ENCODE data around the gene ATAD1.

The ATAD1 gene

DNA sequence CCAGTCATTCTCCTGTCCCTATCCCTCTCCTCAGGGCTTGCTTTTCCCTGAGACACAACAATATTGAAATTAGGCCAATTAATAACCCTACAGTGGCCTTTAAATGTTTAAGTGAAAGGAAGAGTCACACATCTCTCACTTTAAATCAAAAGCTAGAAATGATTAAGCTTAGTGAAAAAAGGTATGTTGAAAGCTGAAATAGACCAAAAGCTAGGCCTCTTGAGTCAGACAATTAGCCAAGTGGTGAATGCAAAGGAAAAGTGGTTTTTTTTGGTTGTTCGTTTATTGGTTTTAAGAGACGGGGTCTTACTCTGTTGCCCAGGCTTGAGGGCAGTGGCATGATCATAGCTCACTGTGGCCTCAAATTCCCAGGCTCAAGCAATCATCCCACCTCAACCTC lies 9.7 kb upstream of the ATAD1 start:
- no peak for DNase-seq (ENCODE audit: low spot score)
- TF ChIP-seq, protein P1, sequence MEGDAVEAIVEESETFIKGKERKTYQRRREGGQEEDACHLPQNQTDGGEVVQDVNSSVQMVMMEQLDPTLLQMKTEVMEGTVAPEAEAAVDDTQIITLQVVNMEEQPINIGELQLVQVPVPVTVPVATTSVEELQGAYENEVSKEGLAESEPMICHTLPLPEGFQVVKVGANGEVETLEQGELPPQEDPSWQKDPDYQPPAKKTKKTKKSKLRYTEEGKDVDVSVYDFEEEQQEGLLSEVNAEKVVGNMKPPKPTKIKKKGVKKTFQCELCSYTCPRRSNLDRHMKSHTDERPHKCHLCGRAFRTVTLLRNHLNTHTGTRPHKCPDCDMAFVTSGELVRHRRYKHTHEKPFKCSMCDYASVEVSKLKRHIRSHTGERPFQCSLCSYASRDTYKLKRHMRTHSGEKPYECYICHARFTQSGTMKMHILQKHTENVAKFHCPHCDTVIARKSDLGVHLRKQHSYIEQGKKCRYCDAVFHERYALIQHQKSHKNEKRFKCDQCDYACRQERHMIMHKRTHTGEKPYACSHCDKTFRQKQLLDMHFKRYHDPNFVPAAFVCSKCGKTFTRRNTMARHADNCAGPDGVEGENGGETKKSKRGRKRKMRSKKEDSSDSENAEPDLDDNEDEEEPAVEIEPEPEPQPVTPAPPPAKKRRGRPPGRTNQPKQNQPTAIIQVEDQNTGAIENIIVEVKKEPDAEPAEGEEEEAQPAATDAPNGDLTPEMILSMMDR (IDR thresholded peaks at IDR 0.05; ENCODE audit: extremely low read depth, missing control alignments) = no peak

DNA sequence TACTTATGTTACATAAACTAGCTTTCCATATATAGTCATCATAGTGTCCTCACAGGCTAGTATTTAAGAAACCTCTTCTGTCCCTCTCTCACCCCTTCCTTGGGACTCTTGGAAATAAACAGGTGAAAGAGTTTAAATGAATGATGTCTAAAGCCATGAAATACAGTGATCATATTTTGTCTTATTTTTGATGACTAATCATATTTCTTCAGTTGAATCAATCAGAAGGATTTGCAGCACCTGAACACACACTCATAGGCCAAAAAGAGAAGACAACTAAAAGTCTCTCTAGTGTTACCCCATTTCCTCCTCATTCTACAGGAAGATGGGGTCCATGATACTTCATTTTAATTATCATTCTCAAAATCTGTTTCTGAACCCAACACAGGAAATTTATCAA lies 8.6 kb upstream of the ATAD1 start:
- DNase-seq (ENCODE audit: low spot score) = no peak
- TF ChIP-seq, protein P1 (IDR thresholded peaks at IDR 0.05; ENCODE audit: extremely low read depth, missing control alignments) = no peak

DNA sequence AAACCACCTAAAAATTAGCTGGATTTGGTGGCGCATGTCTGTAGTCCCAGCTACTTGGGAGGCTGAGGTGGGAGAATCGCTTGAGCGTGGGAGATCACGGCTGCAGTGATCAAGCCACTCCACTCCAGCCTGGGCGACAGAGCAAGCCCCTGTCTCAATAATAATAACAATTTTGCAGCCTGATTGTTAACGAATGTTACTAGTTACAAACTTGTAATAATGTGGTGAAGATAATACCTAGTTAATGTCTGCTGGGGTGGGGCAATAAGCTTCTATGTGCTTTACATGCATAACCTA lies 1.2 kb upstream of the ATAD1 start:
- no peak for DNase-seq (ENCODE audit: low spot score)
- TF ChIP-seq, protein P1 (IDR thresholded peaks at IDR 0.05; ENCODE audit: extremely low read depth, missing control alignments) = no peak

DNA sequence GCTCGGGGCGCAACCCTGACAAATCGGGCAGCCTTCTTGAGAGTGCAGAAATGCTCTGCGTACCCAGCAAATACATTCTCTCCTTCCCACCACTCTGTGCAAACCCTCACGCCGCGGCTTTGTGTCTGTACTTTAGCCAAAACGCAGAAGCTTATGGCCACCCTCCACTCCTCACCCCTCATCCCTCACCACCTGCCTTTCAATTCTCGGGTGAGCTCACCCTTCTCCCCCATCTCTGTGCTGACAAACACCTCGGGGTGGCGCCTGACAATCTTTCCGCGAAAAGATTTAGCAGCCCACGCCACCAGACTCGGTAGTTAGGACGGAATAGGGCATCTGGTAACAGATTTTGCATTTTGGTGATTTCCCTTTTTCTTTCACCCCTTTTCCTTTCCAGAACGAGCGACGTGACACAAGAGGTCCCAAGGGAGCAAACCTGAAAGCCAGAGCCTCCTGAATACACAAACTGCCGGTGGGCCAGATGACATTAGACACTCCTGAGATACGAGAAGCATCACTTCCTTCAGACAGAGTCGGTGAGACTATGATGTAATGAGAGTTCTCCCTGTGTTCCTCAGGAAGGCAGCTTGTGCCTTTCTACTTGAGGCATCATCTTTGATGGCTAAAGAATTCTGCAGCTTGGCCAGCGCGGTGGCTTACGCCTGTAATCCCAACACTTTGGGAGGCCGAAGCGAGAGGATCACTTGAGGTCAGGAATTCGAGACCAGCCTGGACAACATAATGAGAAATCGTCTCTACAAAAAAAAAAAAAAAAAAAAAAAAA lies 671 bp upstream of the ATAD1 start:
- peak; percentile 54 for DNase-seq (ENCODE audit: low spot score)
- TF ChIP-seq, protein P1 (IDR thresholded peaks at IDR 0.05; ENCODE audit: extremely low read depth, missing control alignments) = no peak

DNA sequence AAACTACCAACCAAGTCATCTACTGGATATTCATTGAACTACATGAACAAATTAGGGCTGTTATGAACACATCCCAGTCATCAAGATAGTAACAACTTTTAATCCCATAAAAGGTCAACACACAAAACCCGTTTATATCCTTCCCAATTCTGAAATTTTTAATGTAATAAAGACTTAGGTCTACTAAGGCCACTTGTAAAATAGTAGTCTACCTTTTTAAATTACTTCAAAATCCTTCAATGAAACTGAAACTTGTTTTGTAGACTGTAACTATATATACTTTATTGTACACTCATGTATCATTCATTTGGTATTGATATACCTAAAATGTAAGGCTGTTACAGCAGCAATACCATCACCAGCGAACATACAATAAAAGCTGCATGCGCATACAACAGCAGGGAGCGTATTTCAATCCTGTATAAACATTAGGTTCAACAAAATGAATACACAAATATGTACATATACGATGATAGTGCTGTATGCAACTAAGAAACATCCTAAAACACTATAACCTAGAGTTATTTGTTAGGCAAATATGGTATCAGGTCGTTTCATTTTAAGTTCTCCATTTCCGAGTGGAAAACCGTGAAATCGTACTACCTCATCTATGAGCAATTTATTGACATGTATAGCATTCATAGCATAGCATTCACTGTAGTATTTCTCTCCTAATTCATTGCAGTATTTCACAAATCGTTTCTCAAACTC lies 973 bp downstream of the ATAD1 start:
- TF ChIP-seq, protein P1 (IDR thresholded peaks at IDR 0.05; ENCODE audit: extremely low read depth, missing control alignments) = no peak
- no peak for DNase-seq (ENCODE audit: low spot score)

DNA sequence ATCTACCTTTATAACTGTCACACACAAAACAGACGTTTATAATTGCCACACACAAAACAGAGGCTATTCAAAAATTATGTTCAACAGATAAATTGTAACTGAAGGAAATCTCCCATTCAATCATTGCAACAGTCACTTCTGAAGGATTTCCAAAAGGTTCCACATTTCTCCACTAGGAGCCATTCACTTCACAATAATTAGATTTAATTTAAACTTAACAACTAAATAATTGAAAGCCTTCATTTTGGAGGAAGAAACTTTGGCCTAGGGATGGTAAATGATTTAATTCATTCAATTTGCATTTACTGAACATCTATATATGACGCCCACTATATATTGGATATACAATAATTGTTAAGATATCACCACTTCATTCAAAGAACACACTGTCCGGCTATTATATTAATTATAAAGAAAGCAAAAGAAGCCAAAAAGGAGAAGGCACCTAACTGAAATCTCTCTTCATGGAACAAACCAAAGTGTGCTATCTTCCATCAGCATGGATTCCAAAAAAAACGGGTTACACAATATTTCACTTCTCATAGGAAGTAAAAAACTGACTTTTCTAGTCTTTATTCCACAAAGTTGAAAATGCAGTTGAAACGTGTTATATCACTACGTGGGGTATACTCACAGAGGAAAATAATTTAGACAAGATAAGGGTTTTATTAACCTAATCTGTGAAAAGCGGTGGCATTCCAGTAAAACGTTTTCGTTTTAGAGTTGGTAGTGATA lies 1.7 kb downstream of the ATAD1 start:
- TF ChIP-seq, protein P1 (IDR thresholded peaks at IDR 0.05; ENCODE audit: extremely low read depth, missing control alignments) = no peak
- DNase-seq (ENCODE audit: low spot score) = no peak
